SIG-M5 treated with dmso at 0.1 percent for 504 hours (cell line): ENCODE results near the gene FAM131C.
"Not testable (repeated sequence)": the region's sequence is repeated elsewhere in the genome, so short reads cannot be mapped to it uniquely, and the experiment has no call there.

Experiments
- DNase-seq: peaks from one replicate; lab custom pipeline; 2025; ENCODE audit not compliant: unreplicated experiment; lab: John Stamatoyannopoulos, UW

FAM131C gene

GRCh38 chr1:16107039-16107438 is 33.6 kb upstream of the FAM131C start:
- not testable (repeated sequence) for DNase-seq

- no peak for DNase-seq
These were observed 28.2 kb upstream of the FAM131C start for GRCh38 chr1:16101623-16102022.

GRCh38 chr1:16099412-16099811 is 26.0 kb upstream of the FAM131C start:
- DNase-seq, result no peak

- no peak for DNase-seq
These were observed 22.0 kb upstream of the FAM131C start for GRCh38 chr1:16095447-16095846.

GRCh38 chr1:16094453-16095158 is 21.2 kb upstream of the FAM131C start:
- no peak for DNase-seq

- DNase-seq, result no peak
These were observed 20.2 kb upstream of the FAM131C start for GRCh38 chr1:16093611-16094010.

GRCh38 chr1:16092923-16093511 is 19.6 kb upstream of the FAM131C start:
- DNase-seq, result no peak

- no peak for DNase-seq
These were observed 18.9 kb upstream of the FAM131C start for GRCh38 chr1:16092097-16092922.

- DNase-seq, result no peak
These were observed 17.8 kb upstream of the FAM131C start for GRCh38 chr1:16091296-16091695.

DNA sequence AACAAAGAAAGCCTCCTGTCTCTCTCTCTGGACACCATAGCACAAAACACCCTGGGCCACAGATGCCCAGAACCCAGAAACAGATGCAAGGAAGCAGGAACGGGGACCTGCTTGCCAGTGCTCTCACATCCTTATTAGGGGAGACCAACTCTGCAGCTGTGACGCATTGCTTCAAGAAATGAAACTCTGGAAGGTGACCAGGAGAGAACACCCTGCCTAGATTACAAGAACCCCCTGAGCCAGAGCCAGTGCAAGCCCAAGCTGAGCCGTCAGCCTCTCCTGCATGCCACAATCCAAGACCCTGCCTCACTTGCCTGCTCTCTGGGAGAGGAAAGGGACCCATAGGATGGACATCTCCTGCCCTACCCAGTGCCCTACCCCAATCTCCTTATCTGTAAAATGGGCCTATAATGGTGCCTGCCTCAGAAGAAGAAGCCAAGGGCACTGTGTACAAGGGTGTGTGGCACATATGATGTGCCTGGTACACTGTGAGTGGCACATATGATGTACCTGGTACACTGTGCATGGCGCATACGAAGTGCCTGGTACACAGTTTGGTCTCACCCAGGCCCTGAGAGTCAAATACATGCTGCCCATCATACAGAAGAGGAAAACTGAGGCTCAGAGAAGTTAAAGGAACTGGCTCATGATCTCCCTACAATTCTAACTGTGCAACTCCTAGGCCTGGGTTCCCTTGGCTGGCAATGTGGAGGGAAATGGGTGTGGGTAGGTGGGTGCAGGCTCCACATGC is 16.8 kb upstream of the FAM131C start:
- DNase-seq, result no peak

DNA sequence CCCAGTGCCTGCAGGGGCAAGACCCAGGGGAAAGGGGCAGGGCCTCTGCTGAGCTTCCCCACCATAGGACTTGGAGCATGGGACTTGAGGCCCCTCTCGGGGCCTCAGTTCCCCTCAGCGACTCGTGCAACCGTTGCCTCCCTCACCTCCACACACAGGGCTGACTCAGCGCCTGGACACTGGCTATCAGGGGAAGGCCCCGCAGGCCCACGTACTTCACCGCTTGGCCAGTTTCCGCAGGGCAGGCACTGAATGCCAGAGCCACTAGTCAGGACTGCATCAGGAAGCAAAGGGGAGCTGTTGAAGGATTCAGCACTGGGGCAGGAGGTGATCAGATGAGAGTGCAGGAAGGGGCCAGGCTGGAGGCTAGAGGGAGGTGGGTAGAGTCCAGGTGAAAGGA is 15.5 kb upstream of the FAM131C start:
- DNase-seq, result no peak

GRCh38 chr1:16088351-16088911 is 15.0 kb upstream of the FAM131C start:
- DNase-seq, result no peak

DNA sequence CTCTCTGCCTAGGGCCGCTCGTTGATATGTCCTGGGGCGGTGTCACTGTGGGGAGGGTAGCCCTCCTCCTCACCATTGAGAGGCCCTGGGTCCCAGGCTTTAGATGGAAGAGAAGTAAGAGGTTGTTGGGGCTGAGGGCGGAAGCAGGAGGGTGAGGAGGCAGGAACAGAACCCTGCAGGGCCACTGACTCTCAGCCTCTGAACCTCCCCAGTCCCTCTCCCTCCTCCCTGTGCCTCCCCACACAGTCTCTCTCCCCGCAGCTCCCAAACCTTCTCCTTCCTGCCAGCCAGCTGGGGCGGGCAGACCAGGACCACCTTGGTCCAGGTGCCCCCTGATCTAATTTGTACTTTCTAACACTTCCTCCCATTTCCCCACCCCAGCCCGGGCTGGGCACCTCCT is 14.3 kb upstream of the FAM131C start:
- DNase-seq, result no peak

DNA sequence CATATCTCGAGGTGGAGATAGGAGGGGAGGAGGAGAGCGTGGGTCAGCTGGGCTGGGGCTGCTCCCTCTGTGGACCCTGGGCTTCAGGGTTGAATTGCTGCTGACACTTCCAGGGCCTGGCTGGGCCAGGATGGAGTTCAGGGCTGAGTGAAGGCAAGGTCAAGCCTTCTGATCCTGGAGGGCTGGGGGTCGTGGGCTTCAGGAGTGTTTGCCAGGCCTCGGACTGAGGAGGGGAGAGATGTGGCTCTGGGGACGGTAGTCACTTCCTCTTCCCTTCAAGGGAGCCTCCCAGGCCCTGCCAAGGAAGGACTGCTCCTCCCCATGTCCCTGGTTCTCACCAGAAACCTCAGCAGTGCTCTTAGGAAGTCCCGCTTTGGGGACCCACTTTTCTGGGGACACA is 12.1 kb upstream of the FAM131C start:
- DNase-seq, result peak; percentile 14

DNA sequence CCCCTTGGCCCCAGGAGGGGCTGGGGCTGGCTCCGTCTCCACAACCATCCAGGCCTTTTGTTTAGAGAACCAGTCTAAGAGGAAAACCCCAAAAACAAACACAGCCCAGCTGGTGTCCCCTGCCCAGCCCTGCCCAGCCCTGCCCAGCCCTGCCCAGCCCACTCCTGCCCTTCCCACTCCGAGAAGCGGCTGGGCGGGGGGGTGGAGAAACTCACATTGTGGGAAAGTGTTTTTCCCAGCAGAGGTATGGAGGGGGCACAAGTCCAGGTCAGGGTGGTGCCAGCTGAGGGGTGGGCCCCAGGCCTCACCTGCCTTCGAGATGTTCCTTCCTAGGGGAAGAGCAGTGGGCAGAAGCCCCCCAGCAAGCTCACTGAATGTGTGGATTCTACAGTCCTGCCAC is 10.0 kb upstream of the FAM131C start:
- DNase-seq, result no peak

DNA sequence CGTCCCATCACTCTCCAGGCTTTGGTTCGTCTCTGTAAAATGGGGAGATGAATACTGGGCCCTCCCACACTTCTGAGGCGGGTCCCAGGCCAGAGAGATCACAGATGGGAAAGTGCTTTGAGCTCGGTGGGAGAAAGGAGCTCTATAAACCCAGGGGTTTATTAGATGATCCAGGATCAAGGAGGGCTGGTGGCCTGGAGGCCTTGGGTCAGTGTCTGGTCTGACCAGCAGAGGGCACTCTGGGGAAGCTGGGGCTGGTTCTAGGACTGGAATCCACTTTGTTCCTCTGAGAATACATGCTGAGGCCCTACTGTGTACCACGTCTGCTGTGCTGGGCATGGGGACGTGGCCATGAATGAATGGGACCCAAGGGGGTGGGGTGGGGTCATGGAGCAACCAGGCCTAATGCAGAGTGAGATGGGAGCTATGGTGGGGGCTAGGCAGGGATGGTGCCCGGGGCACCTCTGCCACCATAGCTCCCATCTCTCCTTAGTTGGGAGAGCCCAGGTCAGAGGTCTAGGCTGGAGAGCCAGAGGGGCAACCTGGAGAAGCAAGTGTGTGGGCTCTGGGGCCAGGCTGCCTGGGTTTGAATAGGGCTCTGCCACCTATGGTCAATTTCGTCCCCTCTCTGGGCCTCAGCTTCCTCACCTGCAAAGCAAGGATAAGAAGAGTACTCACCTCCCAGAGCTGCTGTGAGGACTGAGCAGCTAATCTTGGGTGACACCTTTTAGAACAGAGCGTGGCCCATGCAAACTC is 9.0 kb upstream of the FAM131C start:
- DNase-seq, result peak; percentile 39

DNA sequence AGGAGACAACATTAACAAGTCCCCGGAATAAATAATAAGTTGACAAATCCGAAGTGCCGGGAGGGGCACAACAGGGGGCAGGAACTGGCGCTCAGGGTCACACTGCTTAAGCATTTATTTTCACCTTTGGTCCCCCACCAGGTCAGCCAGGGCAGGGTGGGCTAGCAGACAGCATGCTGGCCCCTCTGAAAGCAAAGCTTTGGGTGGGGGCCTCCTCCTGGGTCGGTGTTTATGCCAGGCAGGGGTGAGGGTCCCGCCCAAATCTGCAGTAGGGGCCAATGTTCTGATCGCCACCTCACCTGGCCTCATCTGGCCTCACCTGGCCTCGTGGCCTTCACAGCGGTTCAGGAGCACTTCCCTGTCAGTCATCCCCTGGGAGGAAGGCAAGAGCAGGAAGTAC is 8.2 kb upstream of the FAM131C start:
- DNase-seq, result no peak

- DNase-seq, result no peak
These were observed 7.1 kb upstream of the FAM131C start for GRCh38 chr1:16080422-16081150.

DNA sequence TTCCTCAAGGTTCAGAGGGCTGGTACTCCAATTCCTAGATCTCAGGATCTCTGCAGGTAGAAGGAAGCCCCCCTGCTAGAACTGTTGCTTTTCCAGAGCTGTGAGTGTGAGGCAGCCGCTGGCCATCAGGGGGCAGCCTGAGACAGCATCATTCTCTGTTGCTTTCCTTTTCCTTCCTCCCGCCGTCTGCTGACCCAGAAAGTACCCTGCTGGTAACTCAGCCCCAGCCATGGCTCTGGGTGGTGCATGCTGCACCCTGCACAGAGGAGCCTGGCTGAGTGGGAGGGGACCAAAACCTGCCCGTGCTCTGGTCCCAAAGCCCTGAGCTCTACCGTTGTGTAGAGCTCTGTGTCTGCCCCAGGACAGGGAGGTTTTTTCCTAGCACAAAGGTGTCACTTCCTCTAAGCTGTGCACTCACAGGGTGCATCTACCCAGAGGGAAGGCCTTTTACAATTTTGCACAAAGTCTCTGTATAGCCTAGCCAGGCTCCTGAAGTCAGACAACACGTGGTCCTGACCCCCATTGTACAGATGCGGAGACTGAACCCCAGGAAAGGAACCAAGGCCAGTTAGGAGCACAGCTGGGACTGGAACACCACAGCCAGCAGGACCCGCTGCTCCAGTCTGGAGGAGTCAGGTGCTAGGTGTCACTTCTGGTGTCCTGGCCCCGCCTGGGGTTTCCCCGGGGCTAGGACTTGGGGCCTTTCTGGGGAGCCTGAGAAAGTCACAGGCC is 5.6 kb upstream of the FAM131C start:
- peak; percentile 65 for DNase-seq
